Activated CD4-positive, alpha-beta T cell treated with anti-CD3 and anti-CD28 coated beads for 36 hours (primary cell): ENCODE data around the gene PSENEN. TPM values are rescaled to one million over a fixed set of nuclear protein-coding genes. Genes with fewer than 3 reads are reported as not detected.

Source experiments
- ATAC-seq: fragments of 200-7000 bp; cut with Tn5 transposase; one replicate; pipeline ENCODE4 v1.10.0; 2021; ENCODE audit warnings: mild to moderate bottlenecking, moderate library complexity
- CTCF ChIA-PET: fragments of 350-600 bp; sonication (Branson Sonifier 250); formaldehyde crosslinking; loops from one replicate; lab custom pipeline; 2021; ENCODE audit warnings: antibody characterized with exemption; lab: Charles Lee
- POLR2A ChIA-PET: fragments of 350-600 bp; sonication (Branson Sonifier 250); formaldehyde crosslinking; loops from one replicate; lab custom pipeline; 2021; ENCODE audit warnings: antibody characterized with exemption, inconsistent platforms; lab: Charles Lee
- DNase-seq: peaks from one replicate; pipeline ENCODE4 v3.0.0-alpha.2; 2020
- H3K27ac Mint-ChIP-seq: one replicate; pipeline ENCODE4 v1.8.0; 2021; ENCODE audit warnings: mixed read lengths
- H3K27me3 Mint-ChIP-seq: one replicate; pipeline ENCODE4 v1.8.0; 2021; ENCODE audit warnings: mixed read lengths
- H3K36me3 Mint-ChIP-seq: one replicate; pipeline ENCODE4 v1.8.0; 2021; ENCODE audit warnings: low read depth, mixed read lengths
- H3K4me1 Mint-ChIP-seq: one replicate; pipeline ENCODE4 v1.8.0; 2021; ENCODE audit warnings: mixed read lengths
- H3K4me3 Mint-ChIP-seq: one replicate; pipeline ENCODE4 v1.8.0; 2021; ENCODE audit warnings: mild to moderate bottlenecking, moderate library complexity, mixed read lengths
- H3K9me3 Mint-ChIP-seq: one replicate; pipeline ENCODE4 v1.8.0; 2021; ENCODE audit warnings: low read depth, mixed read lengths
- intact Hi-C, 2 experiments: fragments of 100-400 bp; cut with DNase I in 1 of 2; cut with micrococcal nuclease in 1 of 2; formaldehyde crosslinking; loops; one replicate each; pipeline versions ENCODE4 v1.14.2 to v1.15.1; 2022 to 2024; cut with DNase I, micrococcal nuclease
- total RNA-seq, 2 experiments: library from RNA; stranded (reverse); gene quantifications; one replicate each; pipeline ENCODE4 v1.2.3, GENCODE V29; 2021

The PSENEN gene, protein sequence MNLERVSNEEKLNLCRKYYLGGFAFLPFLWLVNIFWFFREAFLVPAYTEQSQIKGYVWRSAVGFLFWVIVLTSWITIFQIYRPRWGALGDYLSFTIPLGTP
- 10 to 100 TPM; 36.0 to 37.9 TPM for total RNA-seq

DNA sequence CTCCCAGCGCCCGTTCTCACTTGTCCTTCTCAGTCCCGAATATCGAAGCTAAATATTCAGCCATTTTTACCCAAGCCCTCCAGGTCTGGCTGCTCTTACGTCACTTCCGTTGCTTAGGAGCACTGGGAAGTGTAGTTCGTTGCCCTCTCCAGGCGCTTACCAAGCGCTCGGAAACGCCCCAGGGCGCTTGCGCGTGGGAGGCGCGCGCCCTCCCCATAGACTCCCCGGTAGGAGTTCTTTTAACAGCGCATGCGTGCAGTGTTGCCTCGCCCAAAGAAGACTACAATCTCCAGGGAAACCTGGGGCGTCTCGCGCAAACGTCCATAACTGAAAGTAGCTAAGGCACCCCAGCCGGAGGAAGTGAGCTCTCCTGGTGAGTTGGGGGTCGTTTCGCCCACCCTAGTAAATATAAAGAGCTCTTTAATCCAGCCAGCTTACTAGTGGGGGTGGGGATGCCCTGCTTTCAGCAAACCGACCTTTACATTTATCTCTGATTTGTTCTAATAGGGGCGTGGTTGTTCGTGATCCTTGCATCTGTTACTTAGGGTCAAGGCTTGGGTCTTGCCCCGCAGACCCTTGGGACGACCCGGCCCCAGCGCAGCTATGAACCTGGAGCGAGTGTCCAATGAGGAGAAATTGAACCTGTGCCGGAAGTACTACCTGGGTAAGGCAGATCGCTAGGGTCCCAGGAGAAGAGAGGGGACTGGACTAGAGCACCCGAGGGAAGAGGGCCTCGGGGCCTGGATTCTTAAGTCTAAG, at the start of gene PSENEN, which contains the start of gene U2AF1L4:
Gene PSENEN, plus strand, starts transcription at position 324 of the 759 bp plus-strand sequence. Its CDS starts 280 bp downstream, at position 604.
Gene U2AF1L4, minus strand, starts transcription at position 91 of the 759 bp plus-strand sequence. Its CDS starts 27 bp downstream, at position 64.
- H3K27me3 Mint-ChIP-seq: no peaks in the 10 kb centered on the region
- POLR2A ChIA-PET: interaction anchor here (0.5 to 2.3 kb wide), 6 partner anchors 27 to 749 kb away, joined by 4 to 13 read pairs (median 5); no protein-coding TSS in a partner anchor
- CTCF ChIA-PET: interaction anchor here (1.0 to 2.0 kb wide), 5 partner anchors 24 to 186 kb away, joined by 3 to 8 read pairs (median 4); no protein-coding TSS in a partner anchor
- peak within 1 kb of the TSS; percentile 99 for H3K4me3 Mint-ChIP-seq
- intact Hi-C loops: loop anchor here (1.0 to 10.0 kb wide), 8 partner anchors 28 to 601 kb away; partner anchors contain the start of genes ARHGAP33 (in 2 of the 2), FXYD7 (in 1 of the 2) and TBCB (in 1 of the 2)
- peaks cover 51% of the 10 kb centered on the region for H3K4me1 Mint-ChIP-seq
- DNase-seq (peak; percentile 97), ATAC-seq (peak; percentile 51)
- H3K9me3 Mint-ChIP-seq: no peaks in the 10 kb centered on the region
- peak within 1 kb of the TSS; percentile 100 for H3K27ac Mint-ChIP-seq
- peaks cover 30% of the 10 kb centered on the region for H3K36me3 Mint-ChIP-seq

DNA sequence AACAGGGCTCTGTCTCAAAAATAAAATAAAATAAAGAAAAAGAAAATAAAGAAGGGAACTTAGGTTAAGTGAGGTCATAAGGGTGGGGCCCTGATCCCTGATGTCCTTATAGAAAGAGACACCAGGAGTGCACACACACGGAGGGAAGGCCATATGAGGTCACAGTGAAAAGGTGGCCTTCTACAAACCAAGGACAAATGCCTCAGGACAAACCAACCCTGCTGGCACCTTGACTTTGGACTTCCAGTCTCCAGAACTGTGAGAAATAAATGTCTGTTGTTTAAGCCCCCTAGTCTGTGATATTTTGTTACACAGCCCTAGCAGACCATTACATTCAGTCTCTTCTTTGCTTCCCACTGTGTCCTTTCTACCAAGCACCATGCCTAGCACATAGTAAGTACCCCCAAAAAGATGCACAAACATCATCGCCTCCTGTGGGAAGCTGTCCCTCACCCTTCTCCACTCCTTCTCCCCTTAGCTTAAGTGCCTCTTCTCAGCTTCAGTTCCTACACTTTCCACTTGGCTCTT, 49.5 kb upstream of the PSENEN start:
- DNase-seq (no peak), ATAC-seq (no peak)
- H3K27me3 Mint-ChIP-seq: no peaks in the 10 kb centered on the region
- CTCF ChIA-PET: interaction anchor here (0.6 to 9.5 kb wide), 12 partner anchors 9 to 237 kb away, joined by 3 to 106 read pairs (median 4); partner anchors contain the start of gene LIN37
- H3K36me3 Mint-ChIP-seq: no peaks in the 10 kb centered on the region
- peaks cover 23% of the 10 kb centered on the region for H3K4me1 Mint-ChIP-seq
- no peaks in the 10 kb centered on the region for H3K9me3 Mint-ChIP-seq
- peak overlapping the region; percentile 22 for H3K27ac Mint-ChIP-seq
- intact Hi-C loops: no loop called here
- POLR2A ChIA-PET: interaction anchor here (1.7 kb wide), 1 partner anchor 16 kb away, joined by 5 read pairs; no protein-coding TSS in a partner anchor
- no peak overlapping the region for H3K4me3 Mint-ChIP-seq

DNA sequence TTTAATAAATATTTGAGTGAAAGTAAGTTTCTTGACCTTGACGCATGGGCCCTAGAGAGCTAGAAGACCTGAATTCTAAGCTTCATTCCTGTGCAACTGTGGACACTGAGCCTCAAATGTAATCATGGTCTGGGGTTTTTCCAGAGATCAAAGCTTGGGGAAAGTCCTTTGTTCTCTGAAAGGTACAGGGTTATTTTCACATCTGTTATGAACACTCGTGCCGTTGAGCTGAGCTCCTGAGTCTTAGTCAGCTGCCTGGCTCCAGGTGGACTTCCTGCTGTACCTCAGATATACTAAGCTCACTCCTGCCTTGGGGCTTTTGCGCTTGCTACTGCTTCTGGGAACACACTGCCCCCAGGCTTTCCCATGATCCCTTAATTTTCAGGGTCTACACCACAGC, 48.6 kb upstream of the PSENEN start:
- intact Hi-C loops: no loop called here
- Mint-ChIP-seq H3K36me3 (no peaks in the 10 kb centered on the region), H3K4me1 (peaks cover 23% of the 10 kb centered on the region), H3K27me3 (no peaks in the 10 kb centered on the region), H3K27ac (peak overlapping the region; percentile 42), H3K9me3 (no peaks in the 10 kb centered on the region), H3K4me3 (no peak overlapping the region)
- ChIA-PET POLR2A (interaction anchor here (0.9 to 1.7 kb wide), 2 partner anchors 15 to 17 kb away, joined by 4 to 5 read pairs; no protein-coding TSS in a partner anchor), CTCF (interaction anchor here (0.6 to 9.5 kb wide), 13 partner anchors 10 to 262 kb away, joined by 3 to 106 read pairs (median 3); partner anchors contain the start of gene LIN37)
- peak; percentile 57 for ATAC-seq
- peak; percentile 63 for DNase-seq

DNA sequence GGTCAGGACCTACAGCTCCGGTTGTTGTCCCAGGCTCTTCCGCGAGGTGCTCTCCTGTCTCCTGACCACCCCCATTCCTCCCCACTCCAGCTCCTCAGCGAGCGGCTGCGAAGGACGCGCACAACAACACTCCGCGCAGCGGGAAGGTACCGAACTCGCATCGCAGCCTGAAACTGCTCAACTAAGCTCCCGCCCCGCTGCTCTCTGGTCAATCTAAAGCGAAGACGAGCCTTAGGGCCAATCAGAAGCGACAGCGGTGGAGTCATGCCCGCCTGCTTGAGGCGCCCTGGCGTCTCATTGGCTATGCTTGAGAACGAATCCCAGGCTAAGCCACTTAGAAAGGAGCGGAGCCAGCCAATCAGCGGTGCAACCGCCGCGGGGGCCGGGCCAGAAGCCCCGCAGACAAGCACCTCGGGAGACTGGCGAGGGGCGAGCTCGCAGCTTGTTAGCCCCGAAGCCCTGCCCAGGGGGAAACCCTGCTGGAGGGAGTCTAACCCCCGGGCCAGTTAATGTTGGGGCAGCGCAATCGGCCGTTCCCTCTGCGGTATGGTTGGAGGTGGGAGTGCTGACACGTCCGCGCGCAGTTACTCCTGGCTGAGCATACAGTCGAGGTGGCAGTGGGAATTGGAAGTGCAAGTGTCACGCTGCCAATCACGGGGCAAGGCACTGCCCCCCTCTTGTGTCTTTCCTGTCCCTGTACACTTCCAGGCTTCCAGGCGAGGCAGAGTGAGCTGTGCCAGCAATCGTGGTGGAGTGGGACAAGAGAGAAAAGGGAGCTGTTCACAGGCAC, 43.0 kb upstream of the PSENEN start:
- H3K27ac Mint-ChIP-seq: peak overlapping the region; percentile 99
- ChIA-PET CTCF (interaction anchor here (0.8 to 2.8 kb wide), 8 partner anchors 8 to 230 kb away, joined by 3 to 45 read pairs (median 5); partner anchors contain the start of gene LIN37), POLR2A (interaction anchor here (0.5 to 2.6 kb wide), 11 partner anchors 10 to 338 kb away, joined by 3 to 34 read pairs (median 4); partner anchors contain the start of genes PSENEN and U2AF1L4)
- no peaks in the 10 kb centered on the region for H3K9me3 Mint-ChIP-seq
- H3K4me1 Mint-ChIP-seq: peaks cover 8% of the 10 kb centered on the region
- intact Hi-C loops: loop anchor here (1.0 to 2.0 kb wide), 9 partner anchors 9 to 438 kb away; partner anchors contain the start of genes ALKBH6 (in 1 of the 2), ARHGAP33 (in 1 of the 2), CAPNS1 (in 1 of the 2) and COX6B1 (in 1 of the 2)
- H3K4me3 Mint-ChIP-seq: peak overlapping the region; percentile 83
- no peaks in the 10 kb centered on the region for H3K36me3 Mint-ChIP-seq
- peak; percentile 97 for DNase-seq
- ATAC-seq: peak; percentile 99
- H3K27me3 Mint-ChIP-seq: no peaks in the 10 kb centered on the region

DNA sequence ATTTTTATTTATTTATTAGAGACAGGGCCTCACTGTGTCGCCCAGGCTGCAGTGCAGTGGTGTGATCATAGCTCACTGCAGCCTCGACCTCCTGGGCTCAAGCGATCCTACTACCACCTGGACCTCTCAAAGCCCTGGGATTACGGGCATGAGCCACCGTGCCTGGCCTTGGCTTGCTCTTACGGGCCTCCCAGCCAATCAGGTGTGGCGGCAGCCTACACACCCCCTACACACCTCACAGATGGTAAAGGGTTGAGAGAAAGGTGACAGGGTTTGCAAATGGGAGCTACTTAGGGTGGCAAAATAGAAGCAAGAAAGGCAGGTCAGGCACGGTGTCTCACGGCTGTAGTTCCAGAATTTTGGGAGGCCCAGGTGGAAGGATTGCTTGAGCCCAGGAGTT, 42.1 kb upstream of the PSENEN start:
- Mint-ChIP-seq H3K4me1 (peaks cover 8% of the 10 kb centered on the region), H3K27ac (no peak overlapping the region), H3K27me3 (no peaks in the 10 kb centered on the region), H3K36me3 (no peaks in the 10 kb centered on the region), H3K9me3 (no peaks in the 10 kb centered on the region), H3K4me3 (no peak overlapping the region)
- ATAC-seq (no peak), DNase-seq (no peak)
- intact Hi-C loops: loop anchor here (2.0 kb wide), 4 partner anchors 13 to 437 kb away; partner anchors contain the start of genes CAPNS1 (in 1 of the 2), COX6B1 (in 1 of the 2), THAP8 (in 1 of the 2) and WDR62 (in 1 of the 2)
- ChIA-PET POLR2A (interaction anchor here (1.6 to 2.6 kb wide), 2 partner anchors 9 to 41 kb away, joined by 13 to 34 read pairs; partner anchors contain the start of genes PSENEN and U2AF1L4), CTCF (interaction anchor here (1.2 to 2.8 kb wide), 4 partner anchors 9 to 45 kb away, joined by 3 to 45 read pairs (median 6); partner anchors contain the start of gene LIN37)

DNA sequence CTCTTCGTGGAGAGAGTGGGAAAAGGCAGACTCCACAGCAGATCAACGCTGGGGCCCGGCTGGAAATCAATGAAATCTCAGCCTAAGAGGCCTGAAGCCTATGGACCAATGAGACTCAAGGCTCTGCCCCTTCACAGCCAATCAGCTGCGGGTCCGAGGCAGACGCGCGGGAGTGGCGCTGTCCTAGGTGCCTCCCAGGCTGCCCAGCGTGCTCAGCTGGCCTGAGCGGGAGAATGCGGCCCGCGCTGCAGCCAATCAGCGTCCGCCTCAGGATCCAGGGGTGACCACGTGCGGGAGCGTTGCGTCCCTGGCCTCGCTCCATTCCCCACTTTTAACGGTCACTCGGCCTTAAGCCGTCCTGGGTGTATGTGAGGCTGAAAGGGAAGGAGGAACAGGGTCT, 41.2 kb upstream of the PSENEN start, which contains the start of gene ZBTB32:
Gene ZBTB32, plus strand, starts transcription at position 341 of the 400 bp plus-strand sequence. CDS start 10,069 bp downstream, outside the sequence.
- Mint-ChIP-seq H3K9me3 (no peaks in the 10 kb centered on the region), H3K4me1 (peaks cover 10% of the 10 kb centered on the region), H3K27ac (no peak within 1 kb of the TSS), H3K36me3 (no peaks in the 10 kb centered on the region), H3K27me3 (no peaks in the 10 kb centered on the region), H3K4me3 (no peak within 1 kb of the TSS)
- DNase-seq: peak; percentile 65
- ChIA-PET POLR2A (no interaction called here), CTCF (interaction anchor here (1.1 to 1.6 kb wide), 2 partner anchors 10 kb away, joined by 4 to 7 read pairs; no protein-coding TSS in a partner anchor)
- no peak for ATAC-seq
- intact Hi-C loops: no loop called here

DNA sequence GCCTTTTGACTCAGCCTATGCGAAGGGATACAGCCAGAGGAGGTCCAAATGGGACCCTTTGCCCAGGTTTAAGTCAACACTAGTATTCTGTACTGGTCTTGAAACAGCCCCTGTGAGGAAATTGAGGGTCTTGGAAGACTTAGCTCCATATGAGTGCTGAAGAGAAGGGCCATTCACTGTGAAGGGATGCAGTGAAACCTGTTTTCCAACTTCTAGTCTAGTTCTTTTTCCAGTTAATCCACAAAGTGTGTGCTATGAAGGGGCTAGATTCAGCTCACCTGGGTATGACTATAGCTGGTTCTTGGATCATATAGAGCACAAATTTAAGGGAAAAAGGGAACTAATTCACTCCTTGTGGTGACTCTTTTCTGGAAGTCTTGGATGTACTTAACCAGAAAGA, 37.1 kb upstream of the PSENEN start:
- H3K9me3 Mint-ChIP-seq: peaks cover 2% of the 10 kb centered on the region
- intact Hi-C loops: no loop called here
- DNase-seq (no peak), ATAC-seq (no peak)
- H3K27me3 Mint-ChIP-seq: no peaks in the 10 kb centered on the region
- H3K27ac Mint-ChIP-seq: peak overlapping the region; percentile 69
- ChIA-PET POLR2A (no interaction called here), CTCF (interaction anchor here (8.6 kb wide), 1 partner anchor 12 kb away, joined by 106 read pairs; no protein-coding TSS in a partner anchor)
- no peak overlapping the region for H3K4me3 Mint-ChIP-seq
- H3K36me3 Mint-ChIP-seq: peaks cover 4% of the 10 kb centered on the region
- peaks cover 34% of the 10 kb centered on the region for H3K4me1 Mint-ChIP-seq

DNA sequence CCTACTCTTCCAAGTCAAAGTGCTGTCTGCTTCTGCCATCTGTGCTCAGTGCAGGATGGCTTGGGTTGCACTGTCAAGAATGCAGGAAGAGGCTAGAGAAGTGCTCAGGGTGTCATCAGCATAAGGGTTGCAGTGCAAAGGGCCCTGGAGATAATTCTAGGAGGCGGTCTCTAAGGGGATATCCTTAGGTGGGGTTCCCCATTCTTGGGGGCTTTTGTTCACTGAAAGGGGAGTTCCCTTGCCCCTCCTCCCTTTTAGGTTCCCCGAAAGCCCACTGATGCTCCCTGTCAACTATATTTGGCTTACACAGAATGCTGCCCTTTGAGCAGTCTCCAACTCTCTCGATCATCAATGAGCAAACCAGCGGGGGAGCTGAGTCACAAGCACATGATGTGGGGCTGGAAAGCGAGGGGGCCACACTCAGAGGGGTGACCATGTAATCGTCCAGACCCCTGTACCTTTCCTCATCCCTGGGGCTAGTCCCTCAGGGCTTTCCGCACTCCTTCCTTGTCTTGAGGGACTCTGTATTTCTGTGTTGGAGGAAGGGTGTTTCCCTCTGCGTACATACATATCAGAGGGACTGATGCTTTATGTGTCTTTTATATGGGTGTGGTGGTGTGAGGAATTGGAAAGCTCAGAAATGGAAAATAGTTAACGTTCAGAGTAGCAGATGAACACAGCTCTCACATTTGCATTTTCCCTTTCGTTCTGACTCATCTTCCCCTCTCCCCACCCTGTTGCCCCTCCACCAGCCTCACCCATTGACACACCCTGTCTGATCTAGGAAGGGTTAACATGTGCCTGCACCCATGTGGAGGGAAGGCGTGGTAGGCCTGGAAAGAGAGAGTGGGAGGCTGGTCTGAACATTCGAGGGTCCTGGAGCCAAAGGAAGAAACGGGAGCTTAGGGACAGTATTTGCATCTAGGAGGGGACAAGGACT, 34.4 kb upstream of the PSENEN start:
- peak overlapping the region; percentile 56 for H3K4me3 Mint-ChIP-seq
- DNase-seq (peak; percentile 88), ATAC-seq (peak; percentile 48)
- no peaks in the 10 kb centered on the region for H3K27me3 Mint-ChIP-seq
- H3K9me3 Mint-ChIP-seq: peaks cover 2% of the 10 kb centered on the region
- POLR2A ChIA-PET: interaction anchor here (0.6 to 4.0 kb wide), 9 partner anchors 9 to 67 kb away, joined by 3 to 34 read pairs (median 4); partner anchors contain the start of genes COX6B1, IGFLR1 and LIN37
- intact Hi-C loops: loop anchor here (1.0 to 10.0 kb wide), 6 partner anchors 9 to 776 kb away; partner anchors contain the start of genes FFAR1 (in 1 of the 2), OVOL3 (in 1 of the 2), POLR2I (in 1 of the 2) and TBCB (in 1 of the 2)
- H3K4me1 Mint-ChIP-seq: peaks cover 43% of the 10 kb centered on the region
- peak overlapping the region; percentile 100 for H3K27ac Mint-ChIP-seq
- peaks cover 31% of the 10 kb centered on the region for H3K36me3 Mint-ChIP-seq
- CTCF ChIA-PET: interaction anchor here (0.6 to 8.6 kb wide), 6 partner anchors 9 to 205 kb away, joined by 3 to 106 read pairs (median 9); partner anchors contain the start of gene IGFLR1
